GM21447 (cell line): ENCODE results near the gene JUND.

Experiments used
- ATAC-seq: cut with Tn5 transposase; IDR thresholded peaks from one replicate; pipeline ENCODE4 v1.9.1; 2021; ENCODE audit not compliant: unreplicated experiment

The JUND gene

DNA sequence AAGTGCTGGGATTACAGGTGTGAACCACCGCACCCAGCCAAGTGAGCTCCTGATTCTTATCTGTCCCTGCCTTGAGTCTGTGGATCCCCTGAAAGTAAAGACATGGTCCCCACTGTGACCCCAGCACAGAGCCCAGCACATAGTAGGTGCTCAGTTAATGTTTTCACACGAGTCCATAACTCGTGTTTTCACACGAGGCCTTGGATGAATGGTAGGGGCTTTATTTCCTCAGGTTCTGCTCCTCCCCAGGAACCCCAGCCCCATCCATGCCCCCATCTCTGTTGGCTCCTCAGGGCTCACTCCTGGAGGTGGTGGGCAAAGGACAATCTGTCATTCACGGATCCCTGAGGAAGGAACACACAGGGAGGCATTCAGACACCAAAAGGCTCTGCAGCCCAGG, 31.6 kb downstream of the JUND start:
- no peak for ATAC-seq

DNA sequence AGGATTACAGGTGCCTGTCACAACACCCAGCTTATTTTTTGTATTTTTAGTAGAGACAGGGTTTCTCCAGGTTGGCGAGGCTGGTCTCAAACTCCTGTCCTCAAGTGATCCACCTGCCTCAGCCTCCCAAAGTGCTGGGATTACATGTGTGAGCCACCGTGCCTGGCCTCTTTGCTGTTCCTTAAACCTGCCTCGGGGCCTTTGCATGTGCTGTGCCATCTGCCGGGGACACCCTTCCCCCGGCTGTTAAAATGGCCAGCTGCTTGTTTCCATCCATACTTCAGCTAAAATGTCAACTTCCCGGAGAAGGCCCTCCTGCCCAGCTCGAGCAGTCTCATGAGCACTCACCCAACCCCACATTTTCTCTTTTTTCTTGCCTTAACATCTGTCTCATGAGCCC, 36.1 kb downstream of the JUND start:
- no peak for ATAC-seq

DNA sequence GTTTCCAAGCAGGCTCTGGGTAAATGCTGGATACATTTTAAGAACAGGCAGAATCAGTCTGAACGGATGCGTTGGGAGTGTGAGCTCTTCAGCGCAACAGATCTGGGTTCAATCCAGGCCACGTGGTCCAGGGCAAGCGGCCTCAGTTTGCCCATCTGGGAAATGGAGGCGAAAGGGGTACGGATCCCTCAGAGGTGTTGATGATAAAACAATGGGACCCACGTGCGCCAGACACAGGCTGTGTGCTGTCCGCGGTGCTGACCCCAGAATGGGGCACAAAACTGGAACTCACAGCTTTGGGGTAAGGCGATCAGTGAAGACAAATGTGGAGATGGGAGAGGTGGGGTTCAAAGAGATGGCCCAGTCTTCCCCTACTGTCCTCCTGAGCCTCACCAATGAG, 42.1 kb downstream of the JUND start:
- ATAC-seq, result no peak

DNA sequence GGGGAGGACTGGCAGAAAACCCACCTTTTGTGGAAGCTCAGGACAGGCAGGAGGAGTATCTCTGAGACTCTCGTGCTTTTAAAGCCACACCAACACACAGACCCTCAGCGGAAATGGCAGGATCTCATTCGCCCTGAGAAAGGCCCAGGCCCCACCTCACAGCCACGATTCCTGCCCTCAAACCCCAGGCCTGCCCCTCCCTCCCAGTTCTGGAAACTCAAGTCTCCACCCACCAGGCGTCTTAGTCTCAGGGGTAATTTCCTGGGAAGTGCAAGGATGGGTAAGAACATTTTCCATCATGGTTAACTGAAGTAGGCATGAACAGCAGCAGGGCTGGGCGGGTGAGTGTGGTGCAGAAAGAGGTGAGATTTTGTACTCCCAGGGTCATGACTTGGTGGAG, 47.2 kb downstream of the JUND start:
- no peak for ATAC-seq

DNA sequence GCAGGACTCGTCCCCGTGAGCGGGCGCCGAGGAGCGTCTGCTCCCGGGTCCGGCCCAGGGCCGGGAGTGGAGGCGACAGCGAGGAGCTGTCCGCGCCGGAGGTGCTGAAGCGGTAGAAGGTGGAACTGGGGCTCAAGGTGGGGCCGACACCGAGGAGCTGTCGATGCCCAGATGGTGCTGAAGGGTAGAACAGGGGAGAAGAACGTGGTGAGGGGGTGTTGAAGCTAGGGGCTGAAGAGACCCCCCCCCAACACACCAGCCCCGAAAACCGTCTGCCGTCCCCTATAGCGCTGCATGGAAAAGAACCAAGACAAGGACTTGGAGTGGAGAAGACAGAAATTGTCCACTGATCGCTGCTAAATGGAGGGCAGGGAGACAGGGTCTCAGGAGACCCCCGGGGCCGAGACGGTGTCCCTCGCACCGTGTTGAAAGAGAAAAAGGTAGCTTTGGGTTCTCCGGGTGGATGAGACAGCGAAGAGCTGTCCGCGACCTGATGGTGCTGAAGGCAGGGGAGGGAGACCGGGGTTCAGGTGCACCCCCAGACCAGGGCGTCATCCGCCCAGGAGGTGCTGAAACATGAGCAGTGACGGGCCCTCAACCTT, 48.1 kb downstream of the JUND start:
- ATAC-seq, result no peak

DNA sequence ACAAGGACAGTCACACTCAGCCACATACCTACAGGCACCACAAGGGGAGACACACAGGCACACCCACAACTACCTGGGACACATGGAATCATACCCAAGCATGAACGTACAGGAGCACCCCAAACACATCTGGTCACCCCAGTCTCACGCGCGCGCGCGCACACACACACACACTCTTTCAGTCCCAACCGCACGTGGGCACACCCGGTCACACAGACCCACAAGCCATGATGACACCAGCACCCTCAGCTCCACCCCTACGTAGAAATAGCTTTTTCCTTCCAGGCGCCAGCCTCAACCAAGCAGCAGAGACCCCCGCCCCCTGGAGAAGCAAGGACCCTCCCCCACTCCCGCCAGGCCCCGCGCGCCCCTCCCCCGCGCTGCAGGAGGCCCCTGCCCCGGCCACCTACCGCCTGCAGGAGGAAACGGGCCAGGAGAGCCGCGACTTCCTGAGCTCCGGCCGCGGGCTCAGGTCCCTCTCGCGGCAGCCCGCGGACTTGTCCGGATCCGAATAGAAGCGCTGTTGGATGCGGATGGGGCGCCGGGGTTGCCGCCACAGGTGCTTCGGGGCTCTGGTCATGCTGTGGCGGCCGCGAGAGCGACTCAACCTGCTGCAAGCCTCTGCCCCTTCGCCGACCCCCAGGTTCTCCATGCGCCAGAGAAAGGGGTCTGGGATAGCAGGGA, 48.7 kb downstream of the JUND start:
- ATAC-seq, result no peak

DNA sequence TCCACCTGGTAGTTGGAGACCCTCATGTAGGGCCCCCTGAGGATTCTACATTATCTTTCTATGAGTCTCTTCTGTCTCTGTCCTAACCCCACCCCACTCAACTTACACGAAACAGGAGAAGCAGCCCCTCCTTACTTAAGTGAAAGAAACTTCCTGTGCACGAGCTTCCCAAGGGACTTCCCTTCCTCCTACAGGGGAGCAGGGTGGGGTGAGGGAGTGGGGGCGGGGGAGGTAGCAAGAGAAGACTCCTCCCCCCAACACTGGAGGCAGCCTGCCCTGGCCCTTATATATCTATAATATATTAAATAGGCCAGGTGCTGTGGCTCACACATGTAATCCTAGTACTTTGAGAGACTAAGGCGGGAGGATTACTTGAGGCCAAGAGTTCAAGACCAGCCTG, 49.6 kb downstream of the JUND start:
- no peak for ATAC-seq

DNA sequence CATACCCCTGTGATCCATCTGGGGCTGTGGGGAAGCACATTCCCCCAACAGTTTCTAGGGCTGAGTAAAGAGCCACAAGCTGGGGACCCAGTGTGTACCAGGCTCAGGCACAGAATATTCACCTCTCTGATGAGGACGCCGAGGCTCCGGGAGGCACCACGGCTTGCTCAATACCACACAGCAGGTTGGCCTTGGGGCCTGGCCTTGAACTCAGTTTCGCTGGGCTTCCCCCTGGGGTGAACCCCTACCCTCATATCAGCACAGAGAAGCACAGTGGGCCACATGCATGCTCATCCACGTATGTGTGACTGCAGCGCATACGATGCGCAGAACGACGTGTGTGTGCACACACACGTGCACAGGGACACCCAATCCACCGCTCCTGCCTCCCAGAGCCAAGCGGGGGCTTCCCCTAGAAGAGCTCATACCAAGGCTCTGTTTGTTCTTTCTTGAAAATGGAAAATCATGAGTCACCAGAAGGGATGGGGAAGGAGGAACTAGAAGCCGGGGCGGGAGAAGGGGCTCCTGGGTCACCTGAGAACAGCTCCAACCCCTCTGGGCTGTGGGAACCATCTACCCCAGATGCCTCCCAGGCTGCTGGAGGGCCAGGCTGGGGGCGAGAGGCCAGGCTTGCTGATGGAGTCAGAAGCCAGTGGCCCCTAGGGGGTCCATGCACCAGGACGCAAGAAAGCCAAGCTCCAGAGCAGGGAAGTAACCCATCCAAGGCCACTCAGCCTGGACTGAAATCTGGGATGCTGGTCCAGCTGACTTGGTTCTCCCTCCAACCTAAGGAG, 50.3 kb downstream of the JUND start:
- ATAC-seq, result no peak

DNA sequence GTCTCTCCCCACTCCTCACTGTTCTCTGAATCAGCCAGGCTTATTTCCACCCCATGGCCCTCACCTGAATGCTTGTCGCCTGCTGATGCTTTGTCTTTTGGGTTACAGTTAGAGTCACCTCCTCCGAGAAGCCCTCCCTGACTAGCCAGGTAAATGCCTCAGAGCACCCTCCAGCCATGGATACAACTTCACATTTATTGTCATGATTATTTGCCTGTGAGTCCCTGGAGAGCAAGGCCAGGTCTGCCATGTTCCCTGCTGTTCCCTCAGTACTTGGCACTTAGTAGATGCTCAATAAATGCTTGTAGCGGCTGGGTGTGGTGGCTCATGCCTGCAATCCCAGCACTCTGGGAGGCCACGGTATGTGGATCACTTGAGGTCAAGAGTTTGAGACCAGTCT, 51.5 kb downstream of the JUND start:
- ATAC-seq, result no peak
